ENCODE results near the gene IFIH1.

DNA sequence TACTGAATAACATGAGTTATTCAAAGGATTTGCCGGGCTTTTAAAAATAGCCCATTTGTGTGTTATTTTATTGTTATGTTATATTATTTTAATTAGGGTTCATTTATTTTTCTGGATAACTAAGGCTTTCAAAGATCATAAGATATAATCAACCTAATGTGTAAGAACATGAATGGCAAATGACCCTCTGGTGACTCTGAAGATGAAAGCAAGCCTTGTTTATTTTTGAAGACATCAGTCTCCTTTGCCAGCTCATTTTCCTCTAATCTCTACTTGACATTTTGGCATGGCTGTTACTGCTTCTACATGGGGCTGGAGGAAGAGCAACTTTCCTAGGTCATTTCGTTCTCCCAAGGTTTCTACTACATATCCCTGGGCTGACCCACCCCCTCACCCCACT is 85.8 kb downstream of the IFIH1 start:
- TF ChIP-seq, protein P1, sequence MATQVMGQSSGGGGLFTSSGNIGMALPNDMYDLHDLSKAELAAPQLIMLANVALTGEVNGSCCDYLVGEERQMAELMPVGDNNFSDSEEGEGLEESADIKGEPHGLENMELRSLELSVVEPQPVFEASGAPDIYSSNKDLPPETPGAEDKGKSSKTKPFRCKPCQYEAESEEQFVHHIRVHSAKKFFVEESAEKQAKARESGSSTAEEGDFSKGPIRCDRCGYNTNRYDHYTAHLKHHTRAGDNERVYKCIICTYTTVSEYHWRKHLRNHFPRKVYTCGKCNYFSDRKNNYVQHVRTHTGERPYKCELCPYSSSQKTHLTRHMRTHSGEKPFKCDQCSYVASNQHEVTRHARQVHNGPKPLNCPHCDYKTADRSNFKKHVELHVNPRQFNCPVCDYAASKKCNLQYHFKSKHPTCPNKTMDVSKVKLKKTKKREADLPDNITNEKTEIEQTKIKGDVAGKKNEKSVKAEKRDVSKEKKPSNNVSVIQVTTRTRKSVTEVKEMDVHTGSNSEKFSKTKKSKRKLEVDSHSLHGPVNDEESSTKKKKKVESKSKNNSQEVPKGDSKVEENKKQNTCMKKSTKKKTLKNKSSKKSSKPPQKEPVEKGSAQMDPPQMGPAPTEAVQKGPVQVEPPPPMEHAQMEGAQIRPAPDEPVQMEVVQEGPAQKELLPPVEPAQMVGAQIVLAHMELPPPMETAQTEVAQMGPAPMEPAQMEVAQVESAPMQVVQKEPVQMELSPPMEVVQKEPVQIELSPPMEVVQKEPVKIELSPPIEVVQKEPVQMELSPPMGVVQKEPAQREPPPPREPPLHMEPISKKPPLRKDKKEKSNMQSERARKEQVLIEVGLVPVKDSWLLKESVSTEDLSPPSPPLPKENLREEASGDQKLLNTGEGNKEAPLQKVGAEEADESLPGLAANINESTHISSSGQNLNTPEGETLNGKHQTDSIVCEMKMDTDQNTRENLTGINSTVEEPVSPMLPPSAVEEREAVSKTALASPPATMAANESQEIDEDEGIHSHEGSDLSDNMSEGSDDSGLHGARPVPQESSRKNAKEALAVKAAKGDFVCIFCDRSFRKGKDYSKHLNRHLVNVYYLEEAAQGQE (IDR thresholded peaks at IDR 0.05; ENCODE audit: unreplicated experiment) = no peak
- TF ChIP-seq, protein P2, sequence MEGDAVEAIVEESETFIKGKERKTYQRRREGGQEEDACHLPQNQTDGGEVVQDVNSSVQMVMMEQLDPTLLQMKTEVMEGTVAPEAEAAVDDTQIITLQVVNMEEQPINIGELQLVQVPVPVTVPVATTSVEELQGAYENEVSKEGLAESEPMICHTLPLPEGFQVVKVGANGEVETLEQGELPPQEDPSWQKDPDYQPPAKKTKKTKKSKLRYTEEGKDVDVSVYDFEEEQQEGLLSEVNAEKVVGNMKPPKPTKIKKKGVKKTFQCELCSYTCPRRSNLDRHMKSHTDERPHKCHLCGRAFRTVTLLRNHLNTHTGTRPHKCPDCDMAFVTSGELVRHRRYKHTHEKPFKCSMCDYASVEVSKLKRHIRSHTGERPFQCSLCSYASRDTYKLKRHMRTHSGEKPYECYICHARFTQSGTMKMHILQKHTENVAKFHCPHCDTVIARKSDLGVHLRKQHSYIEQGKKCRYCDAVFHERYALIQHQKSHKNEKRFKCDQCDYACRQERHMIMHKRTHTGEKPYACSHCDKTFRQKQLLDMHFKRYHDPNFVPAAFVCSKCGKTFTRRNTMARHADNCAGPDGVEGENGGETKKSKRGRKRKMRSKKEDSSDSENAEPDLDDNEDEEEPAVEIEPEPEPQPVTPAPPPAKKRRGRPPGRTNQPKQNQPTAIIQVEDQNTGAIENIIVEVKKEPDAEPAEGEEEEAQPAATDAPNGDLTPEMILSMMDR (conservative IDR thresholded peaks at IDR 0.05; ENCODE audit: low read depth in 2 of 2) = no peak
- TF ChIP-seq POLR2AphosphoS5 (IDR thresholded peaks at IDR 0.05; ENCODE audit: low read depth) (no peak), CREB1 (CRISPR knock-in tag; IDR thresholded peaks at IDR 0.05; ENCODE audit: low read depth) (no peak)

Data from GM23338 (cell line).